A549 (cell line): ENCODE measurements around the gene PHYKPL. TPM values are rescaled to one million over a fixed set of nuclear protein-coding genes. Genes with fewer than 3 reads are reported as not detected.

Experiments
- ATAC-seq, 2 experiments: fragments of 200-7000 bp in 1 of 2; fragments of >200 bp in 1 of 2; cut with Nextera tagmentation in 1 of 2; cut with Tn5 transposase in 1 of 2; 3 replicates each; pipeline versions ENCODE4 v1.8.0 to v1.9.1; 2018 to 2020; ENCODE audit warnings: mild to moderate bottlenecking in 1 of 2, moderate library complexity in 1 of 2
- CTCF ChIA-PET: fragments of 300-600 bp; sonication (Branson Sonifier 250); formaldehyde crosslinking; extraction: SDS; loops from one replicate; lab custom pipeline; 2021; ENCODE audit warnings: antibody characterized with exemption, inconsistent platforms; lab: Yijun Ruan, JAX
- POLR2A ChIA-PET: fragments of 350-600 bp; formaldehyde crosslinking; extraction: SDS; loops from one replicate; lab custom pipeline; 2021; ENCODE audit warnings: antibody characterized with exemption, inconsistent platforms; lab: Yijun Ruan, JAX
- DNase-seq, 2 experiments: peaks; one replicate each; pipeline versions ENCODE4 v3.0.0 to v3.0.0-alpha.2; 2011 to 2016; ENCODE audit warnings: low read depth in 1 of 2, low spot score in 1 of 2
- FAIRE-seq: peaks from 2 replicates; lab custom pipeline; 2011; peaks lifted over from hg19 to GRCh38; lab: Jason Lieb, UNC
- H3K27ac ChIP-seq, 2 experiments: fragments of >200 bp; sonication (Bioruptor Twin); formaldehyde crosslinking; 3 replicates each; pipeline ENCODE4 v1.5.1; 2016 to 2017
- H3K4me1 ChIP-seq: fragments of >200 bp; sonication (Bioruptor Twin); formaldehyde crosslinking; 3 replicates; pipeline ENCODE4 v1.6.1; 2016
- H3K4me2 ChIP-seq: fragments of >200 bp; sonication (Bioruptor Twin); formaldehyde crosslinking; 3 replicates; pipeline ENCODE4 v1.6.1; 2016
- H3K4me3 ChIP-seq: fragments of >200 bp; sonication (Bioruptor Twin); formaldehyde crosslinking; 3 replicates; pipeline ENCODE4 v1.5.1; 2016
- H3K9me3 ChIP-seq: fragments of >200 bp; sonication (Bioruptor Twin); formaldehyde crosslinking; 3 replicates; pipeline ENCODE4 v1.6.1; 2016
- CBX2 ChIP-seq: fragments of 200-600 bp; sonication (generic); IDR thresholded peaks from 2 replicates; pipeline ENCODE4 v1.6.1; 2016; ENCODE audit warnings: low read depth, mild to moderate bottlenecking, borderline replicate concordance
- CBX8 ChIP-seq: fragments of 200-600 bp; sonication (generic); IDR thresholded peaks from 2 replicates; pipeline ENCODE4 v1.6.1; 2016
- CHD4 ChIP-seq: fragments of 200-600 bp; sonication (generic); IDR thresholded peaks from 2 replicates; pipeline ENCODE4 v1.6.1; 2016; ENCODE audit warnings: antibody characterized with exemption, mild to moderate bottlenecking, borderline replicate concordance
- FOSB ChIP-seq: fragments of 250-450 bp; sonication (Bioruptor Pico); IDR thresholded peaks from 2 replicates; pipeline ENCODE4 v1.5.0; 2020; ENCODE audit warnings: mild to moderate bottlenecking, moderate library complexity
- FOSL2 ChIP-seq, 2 experiments: fragments of 450-650 bp in 1 of 2; fragments of >200 bp in 1 of 2; sonication (Bioruptor Twin) in 1 of 2; formaldehyde crosslinking; IDR thresholded peaks; 2 replicates each; pipeline versions ENCODE4 v1.5.0 to v1.6.1; 2016 to 2020; ENCODE audit warnings: mild to moderate bottlenecking in 1 of 2, moderate library complexity in 1 of 2
- FOXS1 ChIP-seq: fragments of 250-450 bp; sonication (Bioruptor Pico); IDR thresholded peaks from 2 replicates; pipeline ENCODE4 v1.5.0; 2020; ENCODE audit warnings: mild to moderate bottlenecking, moderate library complexity
- HES2 ChIP-seq: fragments of >200 bp; sonication (Bioruptor Twin); formaldehyde crosslinking; IDR thresholded peaks from 2 replicates; pipeline ENCODE4 v1.6.1; 2016
- HEYL ChIP-seq: fragments of 250-450 bp; sonication (Bioruptor Pico); IDR thresholded peaks from 2 replicates; pipeline ENCODE4 v1.8.0; 2021; ENCODE audit warnings: mild to moderate bottlenecking, moderate library complexity
- HMGXB4 ChIP-seq: fragments of 250-450 bp; sonication (Bioruptor Pico); IDR thresholded peaks from 2 replicates; pipeline ENCODE4 v1.5.0; 2021; ENCODE audit warnings: mild to moderate bottlenecking, moderate library complexity, borderline replicate concordance
- HOXA7 ChIP-seq: fragments of 250-450 bp; sonication (Bioruptor Pico); IDR thresholded peaks from 2 replicates; pipeline ENCODE4 v1.5.0; 2020; ENCODE audit warnings: mild to moderate bottlenecking, moderate library complexity
- MAX ChIP-seq: IDR thresholded peaks from 2 replicates; pipeline ENCODE4 v1.6.1; 2012
- MAZ ChIP-seq: fragments of 150-350 bp; IDR thresholded peaks from 2 replicates; pipeline ENCODE4 v1.6.1; 2014; ENCODE audit warnings: antibody characterized with exemption, low read depth, low read length, borderline replicate concordance
- PBX3 ChIP-seq: IDR thresholded peaks from 2 replicates; pipeline ENCODE4 v1.6.1; 2012
- REST ChIP-seq: fragments of 200-600 bp; sonication (generic); IDR thresholded peaks from 2 replicates; pipeline ENCODE4 v1.6.1; 2016; ENCODE audit warnings: antibody characterized with exemption, mild to moderate bottlenecking, moderate library complexity
- SMC3 ChIP-seq: fragments of >200 bp; sonication (Bioruptor Twin); formaldehyde crosslinking; IDR thresholded peaks from 3 replicates; pipeline ENCODE4 v1.6.1; 2018; ENCODE audit warnings: inconsistent platforms
- SREBF2 ChIP-seq: fragments of 450-650 bp; IDR thresholded peaks from 2 replicates; pipeline ENCODE4 v1.6.1; 2014; ENCODE audit warnings: mild to moderate bottlenecking, moderate library complexity
- ZNF302 ChIP-seq: fragments of 250-450 bp; sonication (Bioruptor Pico); IDR thresholded peaks from 2 replicates; pipeline ENCODE4 v1.9.0; 2021; ENCODE audit warnings: inconsistent platforms, mild to moderate bottlenecking, moderate library complexity
- WGBS: methylation state at CpG from one replicate; pipeline ENCODE4 v1.1.6; 2017; ENCODE audit errors: missing lambda C conversion rate; 5-methylcytosine and 5-hydroxymethylcytosine counted together
- polyA plus RNA-seq, 4 experiments: library from polyadenylated mRNA; depleted of rRNA in 3 of 4; stranded (reverse); fragments of >200 nt; fragmentation: RNase III in 1 of 4; extraction: RNeasy Plus Mini Kit Qiagen cat#74134 plus additional on column Dnase treatment in 1 of 4; gene quantifications; 2 replicates in 3 of 4; 3 replicates in 1 of 4; pipeline ENCODE4 v1.2.3, GENCODE V29; 2011 to 2017

Gene PHYKPL
- polyA plus RNA-seq, 2 of the 4 experiments (the other 2 are of a cell fraction), result 13.0 to 21.9 TPM

- FAIRE-seq, result no peak
- Histone ChIP-seq H3K4me3 (peak overlapping the region; percentile 96), H3K4me2 (peak overlapping the region; percentile 79), H3K4me1 (peaks cover 30% of the 10 kb centered on the region), H3K27ac (peak overlapping the region; percentile 81 to 94), H3K9me3 (no peaks in the 10 kb centered on the region)
- CTCF ChIA-PET, result interaction anchor here (0.6 to 1.3 kb wide), 3 partner anchors 12 to 128 kb away, joined by 3 to 4 read pairs (median 4); no protein-coding TSS in a partner anchor
- POLR2A ChIA-PET, result interaction anchor here (0.6 to 1.5 kb wide), 16 partner anchors 8 to 1660 kb away, joined by 3 to 18 read pairs (median 4); partner anchors contain the start of genes HNRNPH1, NHP2, PHYKPL and RUFY1
- no peak for DNase-seq
- TF ChIP-seq CBX2, result no peak
- TF ChIP-seq HES2, result no peak
- no peak for TF ChIP-seq CBX8
- TF ChIP-seq PBX3, result no peak
- no peak for TF ChIP-seq MAZ
- no peak for TF ChIP-seq HOXA7
- no peak for TF ChIP-seq CHD4
- TF ChIP-seq SREBF2, result no peak
- TF ChIP-seq MAX, result no peak
- TF ChIP-seq HMGXB4 (CRISPR knock-in tag), result no peak
- TF ChIP-seq HEYL (CRISPR knock-in tag), result no peak
- no peak for TF ChIP-seq REST
- no peak for TF ChIP-seq FOXS1
- TF ChIP-seq ZNF302 (CRISPR knock-in tag), result no peak
- ATAC-seq, result peak; percentile 36 to 47
- WGBS, result 30% methylated on average over 30 of the region's 30 CpGs
Observed at GRCh38 chr5:178203670-178204181, 28.9 kb downstream of the PHYKPL start.

- peaks cover 21% of the 10 kb centered on the region for H3K4me1 ChIP-seq
- POLR2A ChIA-PET, result no interaction called here
- no peak overlapping the region for H3K27ac ChIP-seq
- H3K4me3 ChIP-seq, result no peak overlapping the region
- no peak for DNase-seq
- no peaks in the 10 kb centered on the region for H3K9me3 ChIP-seq
- FAIRE-seq, result no peak
- ATAC-seq, result no peak
- TF ChIP-seq FOSL2 (IDR thresholded peaks at IDR 0.05) (no peak), FOSL2 (CRISPR knock-in tag; IDR thresholded peaks at IDR 0.05) (no peak), SMC3 (no peak), FOSB (no peak), FOXS1 (no peak)
- TF ChIP-seq, all 56 proteins: peak for 0
- H3K4me2 ChIP-seq, result no peak overlapping the region
- CTCF ChIA-PET, result interaction anchor here (0.7 kb wide), 1 partner anchor 127 kb away, joined by 3 read pairs; no protein-coding TSS in a partner anchor
- WGBS, result 93% methylated on average over 10 of the region's 10 CpGs
Observed at GRCh38 chr5:178202541-178202940, 30.1 kb downstream of the PHYKPL start.
